Breast epithelium (tissue), 3 donors: ENCODE results near the gene MYO9B.

Experiments used
- POLR2A ChIP-seq: fragments of 450-650 bp; IDR thresholded peaks from one replicate; pipeline ENCODE4 v1.6.1; 2016; ENCODE audit warnings: antibody characterized with exemption, mild to moderate bottlenecking, moderate library complexity
- POLR2AphosphoS5 ChIP-seq, 3 donors: sonication (generic); formaldehyde crosslinking; IDR thresholded peaks; one replicate each; pipeline ENCODE4 v1.6.1; 2017; ENCODE audit warnings: antibody characterized with exemption in 3 of 3
- TF ChIP-seq, protein P1 (sequence below), 3 donors: fragments of 450-650 bp; IDR thresholded peaks; one replicate each; pipeline ENCODE4 v1.5.1; 2016 to 2017; ENCODE audit warnings: antibody characterized with exemption in 3 of 3, mild to moderate bottlenecking in 3 of 3, moderate library complexity in 3 of 3

DNA sequence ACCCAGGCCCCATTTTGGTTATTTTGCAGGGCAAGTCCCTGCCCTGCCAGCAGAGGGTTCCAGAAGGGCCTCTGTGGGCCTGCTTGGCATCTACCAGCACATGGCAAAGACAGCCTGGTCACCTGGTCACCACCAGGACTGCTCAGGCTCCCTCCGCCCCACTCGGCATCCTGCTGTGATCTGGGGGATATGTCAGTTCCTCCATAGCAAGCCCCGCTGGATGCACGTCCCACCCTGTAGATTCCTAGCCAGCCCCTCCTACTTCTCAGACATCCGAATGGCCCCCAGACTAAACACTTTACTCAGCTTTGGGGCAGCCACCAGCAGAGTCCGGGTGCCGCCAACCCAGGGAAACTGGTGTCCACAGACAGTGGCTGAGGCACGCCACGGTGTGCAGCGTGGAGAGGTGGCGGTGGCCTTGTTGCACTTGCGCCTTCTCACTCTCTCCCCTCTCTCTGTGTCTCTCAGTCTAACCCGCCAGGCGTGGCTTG is 107.7 kb downstream of the MYO9B start:
- TF ChIP-seq, protein P1, sequence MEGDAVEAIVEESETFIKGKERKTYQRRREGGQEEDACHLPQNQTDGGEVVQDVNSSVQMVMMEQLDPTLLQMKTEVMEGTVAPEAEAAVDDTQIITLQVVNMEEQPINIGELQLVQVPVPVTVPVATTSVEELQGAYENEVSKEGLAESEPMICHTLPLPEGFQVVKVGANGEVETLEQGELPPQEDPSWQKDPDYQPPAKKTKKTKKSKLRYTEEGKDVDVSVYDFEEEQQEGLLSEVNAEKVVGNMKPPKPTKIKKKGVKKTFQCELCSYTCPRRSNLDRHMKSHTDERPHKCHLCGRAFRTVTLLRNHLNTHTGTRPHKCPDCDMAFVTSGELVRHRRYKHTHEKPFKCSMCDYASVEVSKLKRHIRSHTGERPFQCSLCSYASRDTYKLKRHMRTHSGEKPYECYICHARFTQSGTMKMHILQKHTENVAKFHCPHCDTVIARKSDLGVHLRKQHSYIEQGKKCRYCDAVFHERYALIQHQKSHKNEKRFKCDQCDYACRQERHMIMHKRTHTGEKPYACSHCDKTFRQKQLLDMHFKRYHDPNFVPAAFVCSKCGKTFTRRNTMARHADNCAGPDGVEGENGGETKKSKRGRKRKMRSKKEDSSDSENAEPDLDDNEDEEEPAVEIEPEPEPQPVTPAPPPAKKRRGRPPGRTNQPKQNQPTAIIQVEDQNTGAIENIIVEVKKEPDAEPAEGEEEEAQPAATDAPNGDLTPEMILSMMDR (IDR thresholded peaks at IDR 0.05) = no peak
- TF ChIP-seq POLR2A (no peak), POLR2AphosphoS5 (IDR thresholded peaks at IDR 0.05) (no peak)
